ENCODE results near the gene SMO.
A peak's percentile ranks its signal among the peaks of the same experiment; 100 is the strongest.

SMO gene

DNA sequence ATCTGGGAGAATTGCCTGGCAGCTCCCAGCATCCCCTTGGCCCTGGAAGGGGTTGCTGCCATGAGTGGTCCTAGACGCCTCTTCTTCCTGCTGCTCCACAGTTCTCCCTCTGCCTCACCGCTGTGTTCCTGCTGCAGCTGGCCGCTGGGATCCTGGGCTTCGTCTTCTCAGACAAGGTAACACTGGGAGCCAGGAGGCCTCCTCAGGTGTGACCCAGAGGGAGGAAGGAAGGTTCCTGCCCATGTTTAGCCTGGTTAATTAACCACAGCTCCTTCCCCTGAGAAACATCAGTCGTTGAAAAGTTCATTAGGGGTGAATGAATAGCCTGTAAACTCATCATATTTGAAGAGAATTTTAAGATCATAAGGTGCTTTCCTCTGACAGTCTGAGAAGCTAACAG lies 25.7 kb upstream of the SMO start:
- no peaks in the 10 kb centered on the region for H3K27me3 ChIP-seq (ENCODE audit: control insufficient read depth, low read length)
- peaks cover 14% of the 10 kb centered on the region for H3K79me2 ChIP-seq (ENCODE audit: control insufficient read depth, low read length)
- no peak overlapping the region for H3K4me2 ChIP-seq (ENCODE audit: low read length)
- peaks cover 51% of the 10 kb centered on the region for H3K4me1 ChIP-seq (ENCODE audit: control insufficient read depth, low read length)
- peaks cover 8% of the 10 kb centered on the region for H3F3A ChIP-seq (ENCODE audit: control insufficient read depth, insufficient read depth)
- H3K9me3 ChIP-seq (ENCODE audit: control insufficient read depth, insufficient read depth, low read length): no peaks in the 10 kb centered on the region
- peaks cover 57% of the 10 kb centered on the region for H3K36me3 ChIP-seq (ENCODE audit: control insufficient read depth, low read length)
- no peaks in the 10 kb centered on the region for H3K9me2 ChIP-seq (replicated peaks; ENCODE audit: control insufficient read depth, low read length)
- no peaks in the 10 kb centered on the region for H4K20me1 ChIP-seq (ENCODE audit: control insufficient read depth, insufficient read depth, low read depth, low read length)
- no peak overlapping the region for H3K4me3 ChIP-seq (ENCODE audit: low read length)
- H3K27ac ChIP-seq (ENCODE audit: low read depth, low read length): no peak overlapping the region
- TF ChIP-seq, protein P1, sequence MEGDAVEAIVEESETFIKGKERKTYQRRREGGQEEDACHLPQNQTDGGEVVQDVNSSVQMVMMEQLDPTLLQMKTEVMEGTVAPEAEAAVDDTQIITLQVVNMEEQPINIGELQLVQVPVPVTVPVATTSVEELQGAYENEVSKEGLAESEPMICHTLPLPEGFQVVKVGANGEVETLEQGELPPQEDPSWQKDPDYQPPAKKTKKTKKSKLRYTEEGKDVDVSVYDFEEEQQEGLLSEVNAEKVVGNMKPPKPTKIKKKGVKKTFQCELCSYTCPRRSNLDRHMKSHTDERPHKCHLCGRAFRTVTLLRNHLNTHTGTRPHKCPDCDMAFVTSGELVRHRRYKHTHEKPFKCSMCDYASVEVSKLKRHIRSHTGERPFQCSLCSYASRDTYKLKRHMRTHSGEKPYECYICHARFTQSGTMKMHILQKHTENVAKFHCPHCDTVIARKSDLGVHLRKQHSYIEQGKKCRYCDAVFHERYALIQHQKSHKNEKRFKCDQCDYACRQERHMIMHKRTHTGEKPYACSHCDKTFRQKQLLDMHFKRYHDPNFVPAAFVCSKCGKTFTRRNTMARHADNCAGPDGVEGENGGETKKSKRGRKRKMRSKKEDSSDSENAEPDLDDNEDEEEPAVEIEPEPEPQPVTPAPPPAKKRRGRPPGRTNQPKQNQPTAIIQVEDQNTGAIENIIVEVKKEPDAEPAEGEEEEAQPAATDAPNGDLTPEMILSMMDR (IDR thresholded peaks at IDR 0.05; ENCODE audit: low read depth, low read length, poor library complexity, severe bottlenecking): no peak
- TF ChIP-seq EZH2phosphoT487 (IDR thresholded peaks at IDR 0.05; ENCODE audit: borderline replicate concordance, low read length): no peak

DNA sequence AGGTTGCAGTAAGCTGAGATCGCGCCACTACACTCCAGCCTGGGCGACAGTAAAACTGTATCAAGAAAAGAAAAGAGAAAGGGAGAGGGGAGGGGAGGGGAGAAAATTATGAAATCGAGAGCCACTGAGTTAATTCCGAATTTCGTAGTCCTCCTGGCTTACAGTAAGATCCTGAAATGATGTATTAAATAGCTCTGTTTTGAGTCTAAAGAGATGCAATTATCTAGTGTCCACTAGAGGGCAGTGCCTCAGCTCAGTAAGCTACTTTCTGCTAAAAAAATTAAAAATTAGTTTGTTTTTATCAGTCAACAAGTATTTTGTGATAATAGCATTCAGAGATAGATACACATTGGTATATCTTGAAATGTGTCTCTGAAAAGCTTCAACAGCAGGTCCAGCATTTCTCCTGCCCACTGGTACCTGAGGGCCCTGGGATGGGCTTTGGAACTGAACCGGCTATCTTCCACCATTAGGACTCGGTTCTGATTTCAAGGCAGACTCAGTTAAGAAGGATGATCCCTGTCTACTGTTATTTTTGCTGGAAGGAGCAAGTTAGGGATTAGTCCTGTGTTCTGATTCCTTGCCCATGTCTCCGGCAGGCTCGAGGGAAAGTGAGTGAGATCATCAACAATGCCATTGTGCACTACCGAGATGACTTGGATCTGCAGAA lies 24.4 kb upstream of the SMO start:
- no peak overlapping the region for H3K27ac ChIP-seq (ENCODE audit: low read depth, low read length)
- peaks cover 8% of the 10 kb centered on the region for H3F3A ChIP-seq (ENCODE audit: control insufficient read depth, insufficient read depth)
- peaks cover 6% of the 10 kb centered on the region for H3K79me2 ChIP-seq (ENCODE audit: control insufficient read depth, low read length)
- H4K20me1 ChIP-seq (ENCODE audit: control insufficient read depth, insufficient read depth, low read depth, low read length): no peaks in the 10 kb centered on the region
- no peaks in the 10 kb centered on the region for H3K27me3 ChIP-seq (ENCODE audit: control insufficient read depth, low read length)
- no peak overlapping the region for H3K4me2 ChIP-seq (ENCODE audit: low read length)
- peaks cover 65% of the 10 kb centered on the region for H3K36me3 ChIP-seq (ENCODE audit: control insufficient read depth, low read length)
- H3K9me2 ChIP-seq (replicated peaks; ENCODE audit: control insufficient read depth, low read length): no peaks in the 10 kb centered on the region
- H3K4me1 ChIP-seq (ENCODE audit: control insufficient read depth, low read length): peaks cover 57% of the 10 kb centered on the region
- TF ChIP-seq EZH2phosphoT487 (IDR thresholded peaks at IDR 0.05; ENCODE audit: borderline replicate concordance, low read length): no peak
- TF ChIP-seq, protein P1 (IDR thresholded peaks at IDR 0.05; ENCODE audit: low read depth, low read length, poor library complexity, severe bottlenecking): peak; percentile 96
- no peaks in the 10 kb centered on the region for H3K9me3 ChIP-seq (ENCODE audit: control insufficient read depth, insufficient read depth, low read length)
- H3K4me3 ChIP-seq (ENCODE audit: low read length): no peak overlapping the region

DNA sequence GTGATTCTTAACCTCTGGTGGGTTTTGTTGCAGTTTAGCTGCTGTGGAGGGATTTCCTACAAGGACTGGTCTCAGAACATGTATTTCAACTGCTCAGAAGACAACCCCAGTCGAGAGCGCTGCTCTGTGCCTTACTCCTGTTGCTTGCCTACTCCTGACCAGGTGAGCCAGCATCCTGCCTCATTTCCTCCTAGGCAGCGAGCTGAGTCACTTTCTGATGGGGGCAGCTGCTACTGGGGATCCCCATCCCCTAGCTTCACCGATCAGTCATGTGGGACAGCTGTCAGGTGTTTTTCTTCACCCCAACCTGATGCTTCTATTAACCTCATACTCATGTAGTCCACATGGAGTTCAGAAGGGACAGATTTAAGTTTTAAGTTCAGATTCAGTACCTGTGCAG lies 21.7 kb upstream of the SMO start:
- Histone ChIP-seq H3K4me2 (ENCODE audit: low read length) (peak overlapping the region; percentile 18; the same call in 1 of the 2 replicates), H3K36me3 (ENCODE audit: control insufficient read depth, low read length) (peaks cover 67% of the 10 kb centered on the region), H3K4me3 (ENCODE audit: low read length) (no peak overlapping the region), H3K79me2 (ENCODE audit: control insufficient read depth, low read length) (no peaks in the 10 kb centered on the region), H4K20me1 (ENCODE audit: control insufficient read depth, insufficient read depth, low read depth, low read length) (no peaks in the 10 kb centered on the region), H3F3A (ENCODE audit: control insufficient read depth, insufficient read depth) (peaks cover 20% of the 10 kb centered on the region), H3K9me2 (replicated peaks; ENCODE audit: control insufficient read depth, low read length) (no peaks in the 10 kb centered on the region), H3K27me3 (ENCODE audit: control insufficient read depth, low read length) (no peaks in the 10 kb centered on the region), H3K9me3 (ENCODE audit: control insufficient read depth, insufficient read depth, low read length) (no peaks in the 10 kb centered on the region), H3K4me1 (ENCODE audit: control insufficient read depth, low read length) (peaks cover 49% of the 10 kb centered on the region), H3K27ac (ENCODE audit: low read depth, low read length) (peak overlapping the region; percentile 12; the same call in 1 of the 2 replicates)
- no peak for TF ChIP-seq EZH2phosphoT487 (IDR thresholded peaks at IDR 0.05; ENCODE audit: borderline replicate concordance, low read length)

DNA sequence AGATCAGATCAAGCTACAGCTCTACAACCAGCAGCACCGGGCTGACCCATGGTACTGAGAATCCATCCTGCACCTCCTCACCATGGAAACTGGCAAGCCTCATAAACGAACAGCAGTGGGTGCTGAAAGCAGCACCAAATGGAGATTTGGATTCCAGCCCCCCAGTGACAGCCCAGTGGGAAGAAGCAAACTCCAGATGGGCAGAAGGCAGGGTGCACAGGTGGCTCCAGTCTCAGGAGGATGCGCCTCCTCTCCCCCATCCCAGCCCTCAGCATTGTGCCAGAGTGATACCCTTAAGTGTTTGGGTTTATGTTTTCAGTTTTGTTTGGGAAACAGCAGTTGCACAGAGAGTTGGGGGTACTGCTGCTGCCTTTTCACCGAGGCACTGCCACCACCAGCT lies 20.6 kb upstream of the SMO start:
- H3K9me3 ChIP-seq (ENCODE audit: control insufficient read depth, insufficient read depth, low read length): no peaks in the 10 kb centered on the region
- peaks cover 56% of the 10 kb centered on the region for H3K36me3 ChIP-seq (ENCODE audit: control insufficient read depth, low read length)
- H3K9me2 ChIP-seq (replicated peaks; ENCODE audit: control insufficient read depth, low read length): no peaks in the 10 kb centered on the region
- no peak overlapping the region for H3K4me2 ChIP-seq (ENCODE audit: low read length)
- H3F3A ChIP-seq (ENCODE audit: control insufficient read depth, insufficient read depth): peaks cover 20% of the 10 kb centered on the region
- no peaks in the 10 kb centered on the region for H3K79me2 ChIP-seq (ENCODE audit: control insufficient read depth, low read length)
- peaks cover 39% of the 10 kb centered on the region for H3K4me1 ChIP-seq (ENCODE audit: control insufficient read depth, low read length)
- H3K4me3 ChIP-seq (ENCODE audit: low read length): no peak overlapping the region
- H3K27ac ChIP-seq (ENCODE audit: low read depth, low read length): no peak overlapping the region
- no peaks in the 10 kb centered on the region for H3K27me3 ChIP-seq (ENCODE audit: control insufficient read depth, low read length)
- no peaks in the 10 kb centered on the region for H4K20me1 ChIP-seq (ENCODE audit: control insufficient read depth, insufficient read depth, low read depth, low read length)
- TF ChIP-seq, protein P1 (IDR thresholded peaks at IDR 0.05; ENCODE audit: low read depth, low read length, poor library complexity, severe bottlenecking): no peak
- TF ChIP-seq EZH2phosphoT487 (IDR thresholded peaks at IDR 0.05; ENCODE audit: borderline replicate concordance, low read length): no peak
